Neural cell (in vitro differentiated cells): ENCODE results near the gene FGF5. TPM values are rescaled to one million over a fixed set of nuclear protein-coding genes. Genes with fewer than 3 reads are reported as not detected.
A peak's percentile ranks its signal among the peaks of the same experiment; 100 is the strongest.

Source experiments
- H2AFZ ChIP-seq: fragments of 200-600, 300-800 bp; sonication (generic), shearing (Covaris generic); 2 replicates; pipeline ENCODE4 v1.6.0; 2014; ENCODE audit warnings: low read depth, mild to moderate bottlenecking, antibody characterized with exemption, low read length, moderate library complexity
- H3F3A ChIP-seq: fragments of 200-600 bp; shearing (Covaris generic); 2 replicates; pipeline ENCODE4 v1.6.1; 2016; ENCODE audit warnings: mild to moderate bottlenecking, moderate library complexity, mixed read lengths, antibody characterized with exemption, low read length; ENCODE audit not compliant: insufficient read depth, poor library complexity, severe bottlenecking
- H3K27ac ChIP-seq: fragments of 200-600, 300-800 bp; sonication (generic), shearing (Covaris generic); 2 replicates; pipeline ENCODE4 v1.5.1; 2014; ENCODE audit warnings: mild to moderate bottlenecking, low read length, moderate library complexity
- H3K27me3 ChIP-seq: fragments of 300-800, 200-600 bp; sonication (generic), shearing (Covaris generic); 2 replicates; pipeline ENCODE4 v1.6.0; 2014; ENCODE audit warnings: mild to moderate bottlenecking, low read depth, low read length, moderate library complexity; ENCODE audit not compliant: insufficient read depth
- H3K36me3 ChIP-seq: fragments of 300-800, 200-600 bp; sonication (generic), shearing (Covaris generic); 2 replicates; pipeline ENCODE4 v1.5.1; 2014; ENCODE audit warnings: mild to moderate bottlenecking, antibody characterized with exemption, low read length, moderate library complexity; ENCODE audit not compliant: insufficient read depth
- H3K4me2 ChIP-seq: fragments of 300-800, 200-600 bp; sonication (generic), shearing (Covaris generic); 2 replicates; pipeline ENCODE4 v1.6.0; 2014; ENCODE audit warnings: mild to moderate bottlenecking, low read length
- H3K4me3 ChIP-seq: fragments of 300-800, 200-600 bp; sonication (generic), shearing (Covaris generic); 2 replicates; pipeline ENCODE4 v1.5.1; 2014; ENCODE audit warnings: mild to moderate bottlenecking, low read length, moderate library complexity
- H3K79me2 ChIP-seq: fragments of 200-600 bp; shearing (Covaris generic); replicated peaks from 2 replicates; pipeline ENCODE4 v1.6.0; 2014; ENCODE audit warnings: mild to moderate bottlenecking, low read length, moderate library complexity; ENCODE audit not compliant: insufficient read depth
- H3K9ac ChIP-seq: fragments of 300-800, 200-600 bp; sonication (generic), shearing (Covaris generic); 2 replicates; pipeline ENCODE4 v1.6.1; 2016; ENCODE audit warnings: mild to moderate bottlenecking, low read length, mixed read lengths
- H3K9me2 ChIP-seq: fragments of 200-600 bp; shearing (Covaris generic); 2 replicates; pipeline ENCODE4 v1.6.1; 2016; ENCODE audit warnings: mild to moderate bottlenecking, low read length, mixed read lengths; ENCODE audit not compliant: insufficient read depth
- H3K9me3 ChIP-seq: fragments of 200-600, 300-800 bp; sonication (generic), shearing (Covaris generic); 2 replicates; pipeline ENCODE4 v1.6.1; 2016; ENCODE audit warnings: mild to moderate bottlenecking, mixed run types, low read length, moderate library complexity, mixed read lengths
- H4K20me1 ChIP-seq: fragments of 200-600 bp; shearing (Covaris generic); 2 replicates; pipeline ENCODE4 v1.6.1; 2016; ENCODE audit warnings: mild to moderate bottlenecking, mixed run types; ENCODE audit not compliant: insufficient read depth
- EP300 ChIP-seq: fragments of 450-650 bp; conservative IDR thresholded peaks from 2 replicates; pipeline ENCODE4 v1.6.1; 2014; ENCODE audit warnings: antibody characterized with exemption, mild to moderate bottlenecking, moderate library complexity; ENCODE audit not compliant: poor library complexity, severe bottlenecking
- EZH2 ChIP-seq: fragments of 200-600, 300-800 bp; shearing (Covaris generic), sonication (generic); IDR thresholded peaks from 2 replicates; pipeline ENCODE4 v1.6.1; 2014; ENCODE audit warnings: antibody characterized with exemption, low read length, borderline replicate concordance, mild to moderate bottlenecking; ENCODE audit not compliant: insufficient read depth, poor library complexity, severe bottlenecking
- MXI1 ChIP-seq: fragments of 450-650 bp; conservative IDR thresholded peaks from 2 replicates; pipeline ENCODE4 v1.6.1; 2014; ENCODE audit warnings: antibody characterized with exemption, mild to moderate bottlenecking; ENCODE audit not compliant: poor library complexity, severe bottlenecking
- POLR2AphosphoS5 ChIP-seq: IDR thresholded peaks from 2 replicates; pipeline ENCODE4 v1.6.1; 2012
- RAD21 ChIP-seq: fragments of 450-650 bp; conservative IDR thresholded peaks from 2 replicates; pipeline ENCODE4 v1.6.1; 2014; ENCODE audit warnings: antibody characterized with exemption, mild to moderate bottlenecking, moderate library complexity
- SMC3 ChIP-seq: fragments of 450-650 bp; conservative IDR thresholded peaks from 2 replicates; pipeline ENCODE4 v1.6.1; 2014; ENCODE audit warnings: antibody characterized with exemption, mild to moderate bottlenecking, moderate library complexity; ENCODE audit not compliant: poor library complexity
- TAF1 ChIP-seq: IDR thresholded peaks from 2 replicates; pipeline ENCODE4 v1.6.1; 2012; ENCODE audit warnings: low read depth
- polyA plus RNA-seq: library from polyadenylated mRNA; depleted of rRNA; stranded (reverse); fragments of >200 nt; gene quantifications from 2 replicates; pipeline ENCODE4 v1.2.3, GENCODE V29; 2014
- TF ChIP-seq, protein P1 (sequence below): IDR thresholded peaks from 2 replicates; pipeline ENCODE4 v1.6.1; 2012; ENCODE audit warnings: borderline replicate concordance
- TF ChIP-seq, protein P2 (sequence below): fragments of 450-650 bp; IDR thresholded peaks from 2 replicates; pipeline ENCODE4 v1.5.1; 2014; ENCODE audit warnings: antibody characterized with exemption, mild to moderate bottlenecking, moderate library complexity; ENCODE audit not compliant: poor library complexity, severe bottlenecking

The FGF5 gene
- polyA plus RNA-seq, 1 donor from 2014 or later = 0.26 TPM

DNA sequence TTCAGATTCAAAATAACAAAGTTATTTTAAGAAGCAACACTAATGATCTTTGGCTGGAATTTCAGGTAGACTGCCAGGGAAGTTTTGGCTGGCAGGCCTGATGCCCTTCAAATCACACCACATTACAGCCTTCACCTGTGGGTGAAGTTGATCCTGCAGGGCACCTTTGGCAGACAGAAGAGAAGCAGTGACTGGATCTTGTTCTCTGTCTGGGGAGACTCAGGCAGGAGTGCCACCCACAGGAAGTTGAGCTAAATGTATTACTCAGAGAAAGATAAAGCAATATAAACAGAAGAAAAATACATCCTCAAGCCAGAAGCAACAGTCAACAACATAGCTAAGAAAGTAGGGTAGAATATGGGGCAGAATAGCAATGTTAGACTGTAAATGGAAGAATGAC is 56.3 kb downstream of the FGF5 start:
- H3K27me3 ChIP-seq = no peaks in the 10 kb centered on the region
- H4K20me1 ChIP-seq = no peaks in the 10 kb centered on the region
- H3K9me2 ChIP-seq = no peaks in the 10 kb centered on the region
- no peak overlapping the region for H3K4me3 ChIP-seq
- no peaks in the 10 kb centered on the region for H3K36me3 ChIP-seq
- no peaks in the 10 kb centered on the region for H3K79me2 ChIP-seq
- TF ChIP-seq SMC3 (peak; percentile 13), RAD21 (no peak)
- H3K27ac ChIP-seq = no peak overlapping the region
- no peak overlapping the region for H3K9ac ChIP-seq
- H3K9me3 ChIP-seq = no peaks in the 10 kb centered on the region
- H3K4me2 ChIP-seq = no peak overlapping the region
- no peak overlapping the region for H2AFZ ChIP-seq
- no peaks in the 10 kb centered on the region for H3F3A ChIP-seq

DNA sequence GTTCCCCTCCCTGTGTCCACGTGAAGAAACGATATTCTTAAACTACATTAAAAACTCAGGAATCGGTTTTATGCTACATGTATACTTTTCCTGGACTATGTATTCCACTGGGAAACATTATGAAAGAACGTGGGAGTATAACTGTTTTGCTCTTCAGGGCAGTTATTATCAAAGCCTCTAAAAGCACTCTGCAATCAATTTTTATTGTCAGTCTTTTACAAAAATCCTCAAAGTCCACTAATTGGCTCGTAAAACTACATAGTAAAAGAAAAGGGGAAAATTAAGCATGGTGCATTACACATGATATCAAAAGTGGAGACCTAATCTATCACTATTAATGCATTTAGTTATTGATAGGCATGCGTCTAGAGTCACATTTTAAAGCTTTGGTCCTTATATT is 57.7 kb downstream of the FGF5 start:
- no peak overlapping the region for H2AFZ ChIP-seq
- no peaks in the 10 kb centered on the region for H3F3A ChIP-seq
- TF ChIP-seq, protein P1, sequence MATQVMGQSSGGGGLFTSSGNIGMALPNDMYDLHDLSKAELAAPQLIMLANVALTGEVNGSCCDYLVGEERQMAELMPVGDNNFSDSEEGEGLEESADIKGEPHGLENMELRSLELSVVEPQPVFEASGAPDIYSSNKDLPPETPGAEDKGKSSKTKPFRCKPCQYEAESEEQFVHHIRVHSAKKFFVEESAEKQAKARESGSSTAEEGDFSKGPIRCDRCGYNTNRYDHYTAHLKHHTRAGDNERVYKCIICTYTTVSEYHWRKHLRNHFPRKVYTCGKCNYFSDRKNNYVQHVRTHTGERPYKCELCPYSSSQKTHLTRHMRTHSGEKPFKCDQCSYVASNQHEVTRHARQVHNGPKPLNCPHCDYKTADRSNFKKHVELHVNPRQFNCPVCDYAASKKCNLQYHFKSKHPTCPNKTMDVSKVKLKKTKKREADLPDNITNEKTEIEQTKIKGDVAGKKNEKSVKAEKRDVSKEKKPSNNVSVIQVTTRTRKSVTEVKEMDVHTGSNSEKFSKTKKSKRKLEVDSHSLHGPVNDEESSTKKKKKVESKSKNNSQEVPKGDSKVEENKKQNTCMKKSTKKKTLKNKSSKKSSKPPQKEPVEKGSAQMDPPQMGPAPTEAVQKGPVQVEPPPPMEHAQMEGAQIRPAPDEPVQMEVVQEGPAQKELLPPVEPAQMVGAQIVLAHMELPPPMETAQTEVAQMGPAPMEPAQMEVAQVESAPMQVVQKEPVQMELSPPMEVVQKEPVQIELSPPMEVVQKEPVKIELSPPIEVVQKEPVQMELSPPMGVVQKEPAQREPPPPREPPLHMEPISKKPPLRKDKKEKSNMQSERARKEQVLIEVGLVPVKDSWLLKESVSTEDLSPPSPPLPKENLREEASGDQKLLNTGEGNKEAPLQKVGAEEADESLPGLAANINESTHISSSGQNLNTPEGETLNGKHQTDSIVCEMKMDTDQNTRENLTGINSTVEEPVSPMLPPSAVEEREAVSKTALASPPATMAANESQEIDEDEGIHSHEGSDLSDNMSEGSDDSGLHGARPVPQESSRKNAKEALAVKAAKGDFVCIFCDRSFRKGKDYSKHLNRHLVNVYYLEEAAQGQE = no peak
- TF ChIP-seq RAD21 (no peak), EP300 (no peak), MXI1 (no peak), TAF1 (no peak), POLR2AphosphoS5 (no peak), EZH2 (no peak), SMC3 (no peak)
- TF ChIP-seq, protein P2, sequence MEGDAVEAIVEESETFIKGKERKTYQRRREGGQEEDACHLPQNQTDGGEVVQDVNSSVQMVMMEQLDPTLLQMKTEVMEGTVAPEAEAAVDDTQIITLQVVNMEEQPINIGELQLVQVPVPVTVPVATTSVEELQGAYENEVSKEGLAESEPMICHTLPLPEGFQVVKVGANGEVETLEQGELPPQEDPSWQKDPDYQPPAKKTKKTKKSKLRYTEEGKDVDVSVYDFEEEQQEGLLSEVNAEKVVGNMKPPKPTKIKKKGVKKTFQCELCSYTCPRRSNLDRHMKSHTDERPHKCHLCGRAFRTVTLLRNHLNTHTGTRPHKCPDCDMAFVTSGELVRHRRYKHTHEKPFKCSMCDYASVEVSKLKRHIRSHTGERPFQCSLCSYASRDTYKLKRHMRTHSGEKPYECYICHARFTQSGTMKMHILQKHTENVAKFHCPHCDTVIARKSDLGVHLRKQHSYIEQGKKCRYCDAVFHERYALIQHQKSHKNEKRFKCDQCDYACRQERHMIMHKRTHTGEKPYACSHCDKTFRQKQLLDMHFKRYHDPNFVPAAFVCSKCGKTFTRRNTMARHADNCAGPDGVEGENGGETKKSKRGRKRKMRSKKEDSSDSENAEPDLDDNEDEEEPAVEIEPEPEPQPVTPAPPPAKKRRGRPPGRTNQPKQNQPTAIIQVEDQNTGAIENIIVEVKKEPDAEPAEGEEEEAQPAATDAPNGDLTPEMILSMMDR = no peak

DNA sequence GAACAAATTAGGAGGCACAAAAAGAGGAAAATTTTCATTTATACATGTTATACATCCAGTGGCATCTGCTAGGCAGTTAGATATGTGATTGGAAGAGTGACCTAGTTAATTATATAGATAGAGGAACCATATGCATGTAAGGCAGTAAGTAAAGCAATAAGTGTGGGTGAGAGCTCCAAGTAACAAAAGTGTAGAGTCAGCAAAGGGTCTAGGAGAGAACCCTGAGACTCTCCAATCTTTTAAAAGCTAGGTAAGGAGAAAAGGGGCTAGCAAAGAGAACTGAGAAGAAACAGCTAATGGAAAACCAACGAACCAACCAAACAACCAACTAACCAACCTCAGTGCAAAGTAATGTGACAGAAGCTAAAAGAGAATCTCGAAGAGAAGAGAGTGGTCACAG is 65.2 kb downstream of the FGF5 start:
- TF ChIP-seq TAF1 (no peak), MXI1 (no peak), POLR2AphosphoS5 (no peak), RAD21 (no peak), SMC3 (no peak), EP300 (no peak), EZH2 (no peak)
- TF ChIP-seq, protein P1 = no peak
- TF ChIP-seq, protein P2 = no peak
- no peak overlapping the region for H3K4me2 ChIP-seq
- no peaks in the 10 kb centered on the region for H3K36me3 ChIP-seq
- H3K4me3 ChIP-seq = no peak overlapping the region
- no peaks in the 10 kb centered on the region for H3K9me3 ChIP-seq
- no peaks in the 10 kb centered on the region for H3F3A ChIP-seq
- H2AFZ ChIP-seq = no peak overlapping the region
- no peak overlapping the region for H3K27ac ChIP-seq
- no peak overlapping the region for H3K9ac ChIP-seq
- H4K20me1 ChIP-seq = no peaks in the 10 kb centered on the region
- H3K9me2 ChIP-seq = no peaks in the 10 kb centered on the region
- no peaks in the 10 kb centered on the region for H3K79me2 ChIP-seq
- peaks cover 12% of the 10 kb centered on the region for H3K27me3 ChIP-seq

More for the DNA sequence above, 57.7 kb downstream of the FGF5 start:
- no peaks in the 10 kb centered on the region for H3K9me3 ChIP-seq
- H3K4me2 ChIP-seq = no peak overlapping the region
- H3K27ac ChIP-seq = no peak overlapping the region
- H3K36me3 ChIP-seq = no peaks in the 10 kb centered on the region
- no peak overlapping the region for H3K9ac ChIP-seq
- H3K27me3 ChIP-seq = no peaks in the 10 kb centered on the region
- no peak overlapping the region for H3K4me3 ChIP-seq
- H4K20me1 ChIP-seq = no peaks in the 10 kb centered on the region
- H3K9me2 ChIP-seq = no peaks in the 10 kb centered on the region
- no peaks in the 10 kb centered on the region for H3K79me2 ChIP-seq
